GM18907 (cell line): ENCODE results near the gene MRPL21.

Experiments used
- ATAC-seq: cut with Tn5 transposase; IDR thresholded peaks from one replicate; pipeline ENCODE4 v1.9.1; 2021; ENCODE audit warnings: mild to moderate bottlenecking, moderate library complexity; ENCODE audit not compliant: unreplicated experiment

Gene MRPL21

DNA sequence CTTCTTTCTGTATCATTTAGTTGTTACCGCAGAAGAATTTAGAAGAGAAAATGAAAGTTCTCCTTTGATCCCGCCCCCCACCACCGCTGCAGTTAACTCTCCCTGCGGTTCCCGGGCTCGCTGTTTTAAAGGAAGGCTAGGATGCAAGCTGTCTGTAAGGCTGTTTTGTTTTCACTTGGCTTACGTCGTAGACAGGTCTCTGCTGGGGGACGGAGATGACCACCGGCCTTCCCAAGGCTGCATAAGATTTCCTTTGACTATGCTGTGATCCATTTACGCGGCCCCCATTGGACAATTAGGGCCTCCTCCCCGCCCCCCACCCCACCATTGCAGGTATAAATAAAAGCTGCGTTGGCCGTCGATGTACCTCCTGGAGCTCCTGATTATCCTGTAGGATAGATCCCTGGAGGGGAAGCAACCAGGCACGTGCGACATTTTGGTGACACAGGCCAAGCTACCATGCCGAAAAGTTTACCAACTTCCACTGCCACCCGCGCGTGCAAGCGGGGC, 60.5 kb downstream of the MRPL21 start:
- no peak for ATAC-seq

DNA sequence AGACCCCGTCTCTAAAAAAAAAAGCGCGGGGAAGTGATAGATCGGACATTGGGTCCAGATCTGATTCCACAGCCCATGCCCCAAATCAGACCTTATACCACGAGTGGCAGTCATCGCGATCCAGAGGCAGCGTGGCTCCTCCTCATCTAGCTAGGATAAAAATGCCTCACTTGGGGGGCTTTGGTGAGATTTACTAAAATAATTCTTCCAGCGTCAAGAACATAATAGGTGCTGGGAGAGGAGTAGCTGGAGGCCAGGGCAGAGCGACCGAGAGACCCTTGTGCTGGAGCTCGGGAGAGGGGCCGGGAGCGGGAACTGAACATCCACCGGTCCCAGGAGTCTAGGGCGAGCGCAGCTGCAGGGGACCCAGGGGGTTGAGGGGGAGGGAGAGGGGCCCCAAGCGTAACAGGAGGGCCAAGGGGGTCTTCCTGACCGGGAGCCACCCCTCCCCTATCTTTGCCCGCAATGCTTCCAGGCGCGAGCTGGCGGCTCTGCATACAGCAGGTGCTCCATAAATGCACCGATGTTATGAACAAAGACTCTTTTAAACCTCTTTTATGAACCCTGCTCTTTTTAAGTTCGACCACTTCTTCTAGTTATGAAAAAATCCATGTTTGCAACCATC, 61.1 kb downstream of the MRPL21 start:
- ATAC-seq = no peak

DNA sequence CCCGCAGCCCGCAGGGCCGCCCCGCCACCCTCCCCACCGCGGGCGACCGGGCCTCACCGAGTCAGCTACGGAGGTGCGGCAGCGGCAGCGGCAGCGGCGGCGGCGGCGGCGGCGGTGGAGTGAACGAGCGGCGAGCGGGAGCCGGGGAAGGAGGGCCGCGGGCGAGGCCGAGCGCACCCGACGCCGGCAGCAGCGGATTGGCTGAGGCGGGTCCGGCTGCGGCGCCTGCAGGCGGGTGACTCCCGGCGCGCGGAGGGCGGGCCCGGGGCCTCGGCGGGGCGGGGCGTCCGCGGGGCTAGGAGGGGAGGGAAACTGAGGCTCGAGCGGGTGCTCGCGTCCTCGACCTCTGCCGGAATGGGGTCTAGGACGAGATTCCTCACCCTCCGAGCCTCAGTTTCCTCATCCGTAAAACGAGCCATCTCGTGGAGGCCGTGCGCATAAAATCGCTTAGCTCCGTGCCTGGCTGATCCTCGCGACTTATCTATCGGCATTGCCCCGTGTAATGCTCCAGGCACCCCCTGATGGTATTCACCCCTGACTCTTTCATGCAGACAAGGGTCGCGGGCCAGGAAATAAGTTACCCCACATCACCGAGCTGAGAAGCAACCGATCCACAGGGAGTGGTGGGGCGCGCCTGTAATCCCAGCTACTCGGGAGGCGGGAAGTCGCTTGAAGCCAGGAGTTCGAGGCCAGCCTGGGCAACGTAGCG, 61.8 kb downstream of the MRPL21 start, which contains the start of gene CPT1A:
Gene CPT1A, minus strand, starts transcription at position 199 of the 709 bp plus-strand sequence. CDS start 26,442 bp downstream, outside the sequence.
- ATAC-seq = no peak
